Fibroblast of skin of left biceps (primary cell): ENCODE measurements around the gene MOCOS.
A peak's percentile ranks its signal among the peaks of the same experiment; 100 is the strongest.

Source experiments
- DNase-seq, 2 experiments: peaks; one replicate each; pipeline ENCODE4 v3.0.0-alpha.2; 2013; ENCODE audit warnings: low read depth in 2 of 2

Gene MOCOS

GRCh38 chr18:36273347-36273746, 86.0 kb downstream of the MOCOS start:
- DNase-seq, result no peak

DNA sequence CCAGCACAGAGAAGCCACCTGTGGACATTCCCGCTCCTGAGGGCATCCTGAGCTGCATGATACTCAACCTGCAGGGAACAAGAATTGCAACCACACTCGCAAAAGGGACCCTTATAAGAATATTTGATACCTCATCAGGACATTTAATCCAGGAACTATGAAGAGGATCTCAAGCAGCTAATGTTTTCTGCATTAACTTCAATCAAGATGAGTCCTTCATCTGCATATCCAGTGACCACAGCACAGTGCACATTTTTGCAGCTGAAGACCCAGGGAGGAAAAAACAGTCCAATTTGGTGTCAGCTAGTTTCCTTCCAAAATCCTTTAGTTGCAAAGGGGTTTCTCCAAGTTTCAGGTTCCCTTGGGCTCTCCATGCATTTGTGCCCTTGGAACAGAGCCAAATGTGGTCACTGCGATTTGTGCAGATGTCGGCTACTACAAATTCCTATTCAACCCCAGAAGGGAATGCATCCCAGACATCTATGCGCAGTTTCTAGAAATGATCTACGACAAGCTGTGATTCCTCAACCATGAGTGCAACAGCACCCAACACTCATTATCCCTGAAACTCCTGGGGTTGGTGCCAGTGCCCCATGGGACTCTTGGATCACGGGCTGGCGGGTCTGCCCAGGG, 86.9 kb downstream of the MOCOS start:
- DNase-seq, result no peak

GRCh38 chr18:36275561-36275960, 88.3 kb downstream of the MOCOS start:
- no peak for DNase-seq

- DNase-seq, result no peak
Measured at GRCh38 chr18:36279001-36279400, 91.7 kb downstream of the MOCOS start.

DNA sequence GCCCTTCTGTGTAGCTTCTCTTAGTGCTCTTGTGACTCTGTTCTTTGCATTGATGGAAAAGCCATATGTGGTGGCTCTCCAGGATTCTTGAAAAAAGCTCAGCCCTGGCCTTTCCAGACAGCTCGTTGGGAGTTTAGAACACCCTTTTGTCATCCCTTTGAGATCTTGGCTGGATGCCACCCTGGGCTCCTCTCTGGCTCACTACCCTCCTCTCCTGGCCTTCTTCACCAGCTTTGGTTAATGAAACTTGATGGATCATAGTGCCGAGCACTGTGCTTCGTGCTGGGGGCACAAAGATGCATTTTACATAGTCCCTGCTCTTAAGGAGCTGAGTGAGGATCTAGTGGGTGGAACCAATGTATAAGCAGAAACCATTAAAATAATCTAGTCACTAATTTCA, 94.6 kb downstream of the MOCOS start:
- no peak for DNase-seq

DNA sequence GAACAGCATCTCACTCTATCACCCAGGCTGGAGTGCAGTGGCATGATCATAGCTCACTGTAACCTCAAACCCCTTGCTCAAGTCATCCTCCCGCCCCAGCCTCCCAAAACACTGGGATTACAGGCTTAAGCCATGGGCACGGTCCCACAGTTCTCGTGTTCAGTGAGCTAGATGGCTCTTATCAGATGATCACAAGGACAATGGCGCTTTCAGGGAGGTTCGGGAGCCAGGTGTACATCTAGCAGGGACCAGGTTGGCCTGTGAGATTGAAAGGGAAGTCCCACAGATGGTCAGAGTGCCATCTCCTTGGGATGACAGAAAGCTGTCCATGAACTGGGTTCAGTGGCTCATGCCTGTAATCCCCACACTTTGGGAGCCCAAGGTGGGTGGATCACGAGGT, 96.2 kb downstream of the MOCOS start:
- no peak for DNase-seq

- no peak for DNase-seq
Measured at GRCh38 chr18:36284268-36284667, 97.0 kb downstream of the MOCOS start.

DNA sequence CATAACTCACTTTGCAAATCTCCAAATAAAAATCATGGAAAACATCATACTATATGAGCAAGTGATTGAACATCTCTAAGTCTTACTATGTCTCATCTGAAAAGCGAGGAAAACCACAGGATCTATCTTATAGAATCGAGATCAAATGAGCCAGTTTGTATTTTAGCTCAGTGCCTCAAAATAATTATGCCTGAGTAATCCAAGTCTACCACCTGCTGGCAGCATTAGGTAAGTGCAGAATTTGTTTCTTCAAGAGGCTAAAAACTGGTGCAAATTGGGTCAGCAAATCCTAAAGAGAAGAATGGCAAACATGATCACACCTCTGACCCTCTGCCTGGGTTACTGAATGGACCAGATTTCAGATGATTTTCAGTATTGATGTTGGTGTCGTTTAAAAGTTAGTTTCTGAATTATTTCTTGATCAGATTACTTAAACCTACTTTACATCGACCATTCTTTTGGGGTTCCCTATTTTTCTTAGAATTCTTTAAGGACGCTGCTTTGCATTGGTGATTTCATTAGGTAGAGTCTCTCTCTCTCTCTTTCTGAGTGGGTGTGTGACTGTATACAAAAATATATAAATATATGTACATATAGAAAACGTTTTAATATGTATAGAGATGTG, 97.5 kb downstream of the MOCOS start:
- DNase-seq, result peak; percentile 35 to 44

DNA sequence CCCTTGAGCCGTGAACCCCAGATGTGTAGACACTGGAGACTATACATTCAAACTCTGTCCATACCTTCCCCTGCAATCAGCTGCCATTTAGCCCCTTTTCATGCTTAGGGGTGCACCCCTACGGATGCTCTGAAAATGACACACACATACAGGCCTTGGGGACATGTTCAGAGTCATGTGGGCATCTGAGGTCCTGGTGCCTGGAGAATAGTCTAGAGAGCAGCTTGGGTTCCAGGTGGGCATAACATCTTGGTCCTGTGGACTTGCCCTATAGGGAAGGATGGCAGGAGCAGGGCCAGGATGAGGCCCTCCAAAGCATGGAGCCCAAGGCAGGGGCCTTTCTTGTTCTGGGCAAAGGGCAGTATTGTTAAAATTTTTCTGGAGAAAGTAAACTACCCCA, 100.4 kb downstream of the MOCOS start:
- no peak for DNase-seq

GRCh38 chr18:36288689-36289088, 101.4 kb downstream of the MOCOS start:
- DNase-seq, result no peak

DNA sequence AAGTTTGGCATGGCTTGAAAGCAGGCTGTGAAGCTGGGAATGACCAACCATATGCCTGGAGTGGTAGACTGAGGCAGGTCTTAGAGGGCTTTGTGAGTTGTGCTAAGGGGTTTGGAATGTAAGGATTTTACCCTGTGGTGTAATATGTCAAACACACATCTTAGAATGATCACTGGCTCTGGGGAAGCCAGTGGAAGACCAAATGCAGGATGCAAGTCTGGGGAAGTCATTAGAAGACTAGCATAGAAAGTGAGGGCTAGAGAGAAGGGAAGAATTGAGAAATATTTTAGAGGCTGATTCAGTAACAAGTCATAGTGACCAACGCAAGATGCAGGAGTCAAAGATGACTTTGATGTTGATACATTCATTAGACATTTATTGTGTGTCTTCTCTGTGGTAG, 106.7 kb downstream of the MOCOS start:
- DNase-seq, result no peak

GRCh38 chr18:36295214-36295613, 107.9 kb downstream of the MOCOS start:
- DNase-seq, result no peak

DNA sequence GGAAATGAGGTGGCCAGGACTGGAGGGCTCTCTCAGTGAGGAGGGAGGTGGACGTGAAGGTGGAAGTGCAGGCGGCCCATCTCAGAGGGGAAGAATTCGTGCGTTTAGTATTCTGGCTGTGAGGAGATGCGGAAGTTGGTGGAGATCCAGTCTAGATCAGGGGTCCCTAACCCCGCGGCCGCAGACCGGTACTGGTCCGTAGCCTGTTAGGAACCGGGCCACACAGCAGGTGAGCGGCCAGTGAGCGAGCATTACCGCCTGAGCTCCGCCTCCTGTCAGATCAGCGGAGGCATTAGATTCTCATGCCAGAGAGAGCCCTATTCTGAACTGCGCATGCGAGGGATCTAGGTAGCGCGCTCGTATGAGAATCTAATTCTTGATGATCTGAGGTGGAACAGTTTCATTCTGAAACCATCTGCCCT, 108.6 kb downstream of the MOCOS start:
- DNase-seq, result no peak

- DNase-seq, result peak in 1 of 2 experiments; percentile 44
Measured at GRCh38 chr18:36296650-36297416, 109.5 kb downstream of the MOCOS start.

GRCh38 chr18:36297417-36298125, 110.3 kb downstream of the MOCOS start, which contains the start of gene FHOD3:
Gene FHOD3 (plus strand): TSS chr18:36297713. CDS start chr18:36297836, 123 bp downstream.
- DNase-seq, result no peak

DNA sequence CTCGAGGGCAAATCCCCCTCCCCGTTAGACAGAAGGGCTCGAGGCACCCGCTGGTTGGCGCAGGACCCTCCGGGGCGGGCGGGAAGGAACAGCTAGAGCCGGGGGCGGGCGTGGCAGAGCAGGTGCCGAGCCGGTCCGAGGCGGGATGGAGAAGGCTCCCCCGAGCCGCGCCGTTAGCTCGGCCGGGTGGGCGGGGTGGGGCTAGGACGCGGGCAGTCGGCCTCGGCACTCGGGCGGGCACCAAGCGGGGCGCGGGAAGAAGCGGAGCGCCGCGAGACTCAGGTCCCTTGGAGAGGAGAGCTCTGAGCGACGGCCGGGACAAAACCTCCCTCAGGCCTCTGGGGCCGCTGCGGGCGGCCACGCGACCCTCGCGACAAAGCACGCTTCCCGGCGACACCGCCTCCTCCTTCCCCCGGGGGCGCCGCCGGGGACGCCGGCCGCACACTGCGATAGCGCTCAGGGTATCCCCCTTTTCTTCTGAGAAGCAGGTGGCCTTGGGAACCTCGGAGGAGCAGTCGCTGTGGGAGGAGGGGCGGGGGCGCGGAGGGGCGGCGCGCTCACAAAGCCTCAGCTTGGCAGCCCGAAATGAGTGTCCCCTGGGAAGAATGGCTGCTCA, 110.9 kb downstream of the MOCOS start:
- DNase-seq, result no peak

DNA sequence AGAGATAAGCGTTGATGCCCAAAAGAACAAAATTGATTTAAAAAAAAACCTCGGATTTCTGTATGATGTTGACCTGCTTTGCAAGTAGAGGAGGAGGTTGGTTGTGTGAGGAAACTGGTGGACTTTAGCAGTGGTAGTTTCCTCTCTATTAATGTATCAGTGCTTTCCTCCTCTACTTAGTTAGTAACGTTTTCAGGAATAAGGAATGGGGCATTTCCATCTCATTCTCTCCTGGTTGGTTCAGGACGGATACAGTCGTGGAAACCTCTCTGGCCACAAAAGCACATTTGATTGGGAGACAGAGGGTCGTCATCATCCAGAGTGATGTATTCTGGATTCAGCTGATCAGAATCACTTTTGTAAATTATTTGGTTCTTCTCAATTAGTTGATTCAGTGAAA, 111.7 kb downstream of the MOCOS start:
- no peak for DNase-seq

DNA sequence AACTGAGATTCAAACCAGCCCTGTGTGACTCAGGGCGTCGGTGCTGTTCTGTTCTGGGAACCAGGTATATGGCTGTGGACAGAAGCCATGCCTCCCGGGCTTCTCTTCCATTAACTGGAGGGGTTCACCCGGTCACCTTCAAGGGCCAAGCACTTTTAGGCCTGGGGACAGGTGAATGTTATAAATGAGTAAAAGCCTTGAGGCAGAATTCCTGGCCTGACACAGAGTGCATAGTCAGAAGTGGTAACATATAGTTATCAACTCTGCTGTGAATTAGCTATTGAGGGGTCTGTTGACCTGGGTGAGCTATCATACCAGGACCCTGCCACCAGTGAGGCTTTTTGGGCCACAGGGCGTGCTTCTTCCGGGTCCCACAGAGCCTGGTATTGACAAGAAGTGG, 112.9 kb downstream of the MOCOS start:
- DNase-seq, result no peak

- no peak for DNase-seq
Measured at GRCh38 chr18:36301884-36302283, 114.6 kb downstream of the MOCOS start.

- DNase-seq, result no peak
Measured at GRCh38 chr18:36302676-36303075, 115.4 kb downstream of the MOCOS start.

- no peak for DNase-seq
Measured at GRCh38 chr18:36303211-36303844, 116.0 kb downstream of the MOCOS start.
